ENCODE results near the gene THRB.

DNA sequence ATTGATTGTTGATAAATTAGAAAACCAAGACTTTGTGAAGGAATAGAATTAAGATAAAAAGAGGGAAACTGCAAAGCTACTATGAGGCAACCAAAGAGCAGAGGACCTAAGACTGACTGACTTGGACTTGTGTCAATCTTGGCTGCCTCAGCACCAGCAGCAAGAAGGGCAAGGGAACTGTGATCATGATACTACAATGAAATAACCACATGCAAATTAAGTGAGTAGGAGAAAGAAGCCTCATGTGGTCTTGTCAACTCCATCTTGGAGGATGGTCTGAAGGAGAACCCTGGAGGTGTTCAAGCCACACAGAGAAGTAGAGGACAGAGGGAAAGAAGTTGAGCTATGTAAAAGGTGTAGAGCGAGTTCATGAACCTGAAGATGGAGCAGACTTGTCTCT lies 47.3 kb upstream of the THRB start:
- TF ChIP-seq, protein P1, sequence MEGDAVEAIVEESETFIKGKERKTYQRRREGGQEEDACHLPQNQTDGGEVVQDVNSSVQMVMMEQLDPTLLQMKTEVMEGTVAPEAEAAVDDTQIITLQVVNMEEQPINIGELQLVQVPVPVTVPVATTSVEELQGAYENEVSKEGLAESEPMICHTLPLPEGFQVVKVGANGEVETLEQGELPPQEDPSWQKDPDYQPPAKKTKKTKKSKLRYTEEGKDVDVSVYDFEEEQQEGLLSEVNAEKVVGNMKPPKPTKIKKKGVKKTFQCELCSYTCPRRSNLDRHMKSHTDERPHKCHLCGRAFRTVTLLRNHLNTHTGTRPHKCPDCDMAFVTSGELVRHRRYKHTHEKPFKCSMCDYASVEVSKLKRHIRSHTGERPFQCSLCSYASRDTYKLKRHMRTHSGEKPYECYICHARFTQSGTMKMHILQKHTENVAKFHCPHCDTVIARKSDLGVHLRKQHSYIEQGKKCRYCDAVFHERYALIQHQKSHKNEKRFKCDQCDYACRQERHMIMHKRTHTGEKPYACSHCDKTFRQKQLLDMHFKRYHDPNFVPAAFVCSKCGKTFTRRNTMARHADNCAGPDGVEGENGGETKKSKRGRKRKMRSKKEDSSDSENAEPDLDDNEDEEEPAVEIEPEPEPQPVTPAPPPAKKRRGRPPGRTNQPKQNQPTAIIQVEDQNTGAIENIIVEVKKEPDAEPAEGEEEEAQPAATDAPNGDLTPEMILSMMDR (IDR thresholded peaks at IDR 0.05) = no peak
- no peak for TF ChIP-seq POLR2A (IDR thresholded peaks at IDR 0.05)
